Hepatocyte (in vitro differentiated cells): ENCODE measurements around the gene ADAM17.

Source experiments
- EZH2 ChIP-seq: fragments of 200-600 bp; sonication (generic); IDR thresholded peaks from 2 replicates; pipeline ENCODE4 v1.6.1; 2016; ENCODE audit warnings: antibody characterized with exemption, mild to moderate bottlenecking, borderline replicate concordance
- EZH2phosphoT487 ChIP-seq: fragments of 200-600 bp; sonication (generic); IDR thresholded peaks from one replicate; pipeline ENCODE4 v1.6.1; 2018; ENCODE audit warnings: antibody characterized with exemption, mild to moderate bottlenecking, low read depth, moderate library complexity; ENCODE audit not compliant: unreplicated experiment, severe bottlenecking
- TF ChIP-seq, protein P1 (sequence below): fragments of 200-600 bp; sonication (generic); IDR thresholded peaks from 2 replicates; pipeline ENCODE4 v1.5.1; 2016; ENCODE audit warnings: antibody characterized with exemption, mild to moderate bottlenecking; ENCODE audit not compliant: poor library complexity

DNA sequence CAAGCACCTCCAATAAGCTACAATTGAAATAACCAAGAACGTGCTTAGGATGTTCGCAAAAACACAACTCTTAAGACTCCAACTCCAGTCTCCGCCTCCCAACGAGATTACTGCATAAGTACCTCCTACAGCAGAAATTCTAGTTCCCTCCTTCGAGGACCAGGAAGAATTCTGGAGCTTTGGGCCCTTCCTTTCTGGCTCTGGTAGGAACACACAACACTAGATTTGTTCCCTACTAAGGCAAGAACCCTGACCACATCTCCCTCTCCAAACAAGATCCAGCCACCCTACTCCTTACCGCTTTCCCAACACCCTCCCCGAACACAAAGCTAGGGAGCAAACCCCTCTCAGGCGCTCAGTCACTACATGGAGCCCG is 721 bp downstream of the ADAM17 start:
- TF ChIP-seq, protein P1, sequence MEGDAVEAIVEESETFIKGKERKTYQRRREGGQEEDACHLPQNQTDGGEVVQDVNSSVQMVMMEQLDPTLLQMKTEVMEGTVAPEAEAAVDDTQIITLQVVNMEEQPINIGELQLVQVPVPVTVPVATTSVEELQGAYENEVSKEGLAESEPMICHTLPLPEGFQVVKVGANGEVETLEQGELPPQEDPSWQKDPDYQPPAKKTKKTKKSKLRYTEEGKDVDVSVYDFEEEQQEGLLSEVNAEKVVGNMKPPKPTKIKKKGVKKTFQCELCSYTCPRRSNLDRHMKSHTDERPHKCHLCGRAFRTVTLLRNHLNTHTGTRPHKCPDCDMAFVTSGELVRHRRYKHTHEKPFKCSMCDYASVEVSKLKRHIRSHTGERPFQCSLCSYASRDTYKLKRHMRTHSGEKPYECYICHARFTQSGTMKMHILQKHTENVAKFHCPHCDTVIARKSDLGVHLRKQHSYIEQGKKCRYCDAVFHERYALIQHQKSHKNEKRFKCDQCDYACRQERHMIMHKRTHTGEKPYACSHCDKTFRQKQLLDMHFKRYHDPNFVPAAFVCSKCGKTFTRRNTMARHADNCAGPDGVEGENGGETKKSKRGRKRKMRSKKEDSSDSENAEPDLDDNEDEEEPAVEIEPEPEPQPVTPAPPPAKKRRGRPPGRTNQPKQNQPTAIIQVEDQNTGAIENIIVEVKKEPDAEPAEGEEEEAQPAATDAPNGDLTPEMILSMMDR, result no peak
- TF ChIP-seq EZH2phosphoT487 (no peak), EZH2 (no peak)
